ENCODE results near the gene MMEL1. TPM values are rescaled to one million over a fixed set of nuclear protein-coding genes. Genes with fewer than 3 reads are reported as not detected.

The MMEL1 gene
- total and polyA plus RNA-seq, 2 donors (not counting 1 experiment from before 2014, with no cell fraction given): 0.33 to 0.60 TPM

DNA sequence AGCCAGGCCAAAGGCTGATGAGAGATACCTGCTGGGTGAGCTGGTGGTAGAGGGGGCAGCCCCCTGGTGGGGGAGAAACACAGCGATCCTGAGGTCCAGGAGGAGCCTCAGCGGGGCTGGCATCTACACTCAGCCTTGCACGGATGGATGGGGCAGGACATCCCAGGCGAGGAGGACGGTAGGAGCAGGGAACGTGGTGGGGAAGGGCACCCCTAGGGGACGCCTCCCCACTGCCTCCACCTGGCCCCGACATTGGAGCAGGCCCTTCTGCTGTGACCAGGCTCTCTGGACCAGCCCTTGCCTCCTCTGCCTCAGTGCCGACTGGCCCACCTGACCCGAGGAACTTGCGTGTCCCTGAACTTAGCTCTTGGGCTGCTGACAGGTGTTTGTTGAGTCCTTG lies 6.4 kb upstream of the MMEL1 start:
- no peaks in the 10 kb centered on the region for H3K79me2 ChIP-seq (ENCODE audit: control insufficient read depth, insufficient read depth, low read length)
- H3K4me1 ChIP-seq (ENCODE audit: control insufficient read depth, extremely low read depth, insufficient read depth, low read length): peaks cover 2% of the 10 kb centered on the region
- H3K4me2 ChIP-seq (ENCODE audit: extremely low read depth, insufficient read depth, low read length): no peak overlapping the region
- no peak overlapping the region for H3K27ac ChIP-seq (ENCODE audit: insufficient read depth, low read length)
- H2AFZ ChIP-seq (ENCODE audit: low read length): no peak overlapping the region
- H3K9me3 ChIP-seq (ENCODE audit: control insufficient read depth, insufficient read depth, low read depth, low read length): no peaks in the 10 kb centered on the region
- H4K20me1 ChIP-seq (ENCODE audit: control insufficient read depth, extremely low read depth, insufficient read depth, low read length): no peaks in the 10 kb centered on the region
- no peak for DNase-seq (ENCODE audit: low read depth in 2 of 2)
- H3K9ac ChIP-seq (ENCODE audit: insufficient read depth, low read length): no peak overlapping the region
- H3K27me3 ChIP-seq (ENCODE audit: control insufficient read depth, insufficient read depth, low read length): no peaks in the 10 kb centered on the region
- no peak for TF ChIP-seq EZH2 (IDR thresholded peaks at IDR 0.05; ENCODE audit: low read length, missing control alignments)
- TF ChIP-seq, protein P1, sequence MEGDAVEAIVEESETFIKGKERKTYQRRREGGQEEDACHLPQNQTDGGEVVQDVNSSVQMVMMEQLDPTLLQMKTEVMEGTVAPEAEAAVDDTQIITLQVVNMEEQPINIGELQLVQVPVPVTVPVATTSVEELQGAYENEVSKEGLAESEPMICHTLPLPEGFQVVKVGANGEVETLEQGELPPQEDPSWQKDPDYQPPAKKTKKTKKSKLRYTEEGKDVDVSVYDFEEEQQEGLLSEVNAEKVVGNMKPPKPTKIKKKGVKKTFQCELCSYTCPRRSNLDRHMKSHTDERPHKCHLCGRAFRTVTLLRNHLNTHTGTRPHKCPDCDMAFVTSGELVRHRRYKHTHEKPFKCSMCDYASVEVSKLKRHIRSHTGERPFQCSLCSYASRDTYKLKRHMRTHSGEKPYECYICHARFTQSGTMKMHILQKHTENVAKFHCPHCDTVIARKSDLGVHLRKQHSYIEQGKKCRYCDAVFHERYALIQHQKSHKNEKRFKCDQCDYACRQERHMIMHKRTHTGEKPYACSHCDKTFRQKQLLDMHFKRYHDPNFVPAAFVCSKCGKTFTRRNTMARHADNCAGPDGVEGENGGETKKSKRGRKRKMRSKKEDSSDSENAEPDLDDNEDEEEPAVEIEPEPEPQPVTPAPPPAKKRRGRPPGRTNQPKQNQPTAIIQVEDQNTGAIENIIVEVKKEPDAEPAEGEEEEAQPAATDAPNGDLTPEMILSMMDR (conservative IDR thresholded peaks at IDR 0.05 in 1 of 2, IDR thresholded peaks at IDR 0.05 in 1 of 2; ENCODE audit: low read depth in 1 of 2, low read length in 2 of 2): no peak
- H3K36me3 ChIP-seq (ENCODE audit: control insufficient read depth, insufficient read depth, low read length): no peaks in the 10 kb centered on the region
- no peak overlapping the region for H3K4me3 ChIP-seq (replicated peaks in 1 of 4; ENCODE audit: control extremely low read depth in 1 of 4, insufficient read depth in 1 of 4, low read depth in 3 of 4, low read length in 4 of 4)

DNA sequence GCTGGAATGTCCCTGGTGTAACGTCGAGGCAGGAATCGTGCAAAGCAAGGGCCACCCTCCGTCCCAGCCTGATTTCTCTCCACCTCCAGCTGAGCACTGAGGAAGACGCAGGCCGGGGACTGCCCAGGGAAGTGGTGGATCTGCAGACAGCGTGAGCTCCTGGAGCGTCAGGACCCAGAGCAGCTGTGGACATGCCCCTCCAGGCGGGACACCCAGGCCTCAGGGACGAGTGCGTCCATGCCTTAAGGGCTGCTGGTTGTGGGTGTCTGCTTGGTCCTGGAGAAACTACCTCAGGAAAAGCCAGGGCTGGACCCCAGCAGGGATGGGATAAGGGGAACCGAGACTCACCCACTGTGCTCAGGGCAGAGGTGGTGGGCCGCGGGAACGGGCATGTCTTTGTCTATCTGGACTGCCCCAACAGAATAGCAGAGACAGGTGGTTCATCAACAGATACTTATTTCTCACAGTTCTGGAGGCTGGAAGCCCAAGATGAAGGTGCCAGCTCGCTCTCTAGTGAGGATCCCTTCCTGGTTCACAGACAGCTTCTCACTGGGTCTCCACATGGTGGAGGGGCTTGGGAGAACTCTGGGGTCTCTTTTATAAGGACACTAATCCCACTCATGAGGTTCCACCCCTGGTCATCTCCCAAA lies 5.8 kb upstream of the MMEL1 start:
- Histone ChIP-seq H3K4me1 (ENCODE audit: control insufficient read depth, extremely low read depth, insufficient read depth, low read length) (peaks cover 2% of the 10 kb centered on the region), H3K9ac (ENCODE audit: insufficient read depth, low read length) (no peak overlapping the region), H3K79me2 (ENCODE audit: control insufficient read depth, insufficient read depth, low read length) (no peaks in the 10 kb centered on the region), H3K4me3 (replicated peaks in 1 of 4; ENCODE audit: control extremely low read depth in 1 of 4, insufficient read depth in 1 of 4, low read depth in 3 of 4, low read length in 4 of 4) (no peak overlapping the region), H2AFZ (ENCODE audit: low read length) (no peak overlapping the region), H3K4me2 (ENCODE audit: extremely low read depth, insufficient read depth, low read length) (no peak overlapping the region), H3K27me3 (ENCODE audit: control insufficient read depth, insufficient read depth, low read length) (no peaks in the 10 kb centered on the region), H3K9me3 (ENCODE audit: control insufficient read depth, insufficient read depth, low read depth, low read length) (no peaks in the 10 kb centered on the region), H4K20me1 (ENCODE audit: control insufficient read depth, extremely low read depth, insufficient read depth, low read length) (no peaks in the 10 kb centered on the region), H3K36me3 (ENCODE audit: control insufficient read depth, insufficient read depth, low read length) (no peaks in the 10 kb centered on the region), H3K27ac (ENCODE audit: insufficient read depth, low read length) (no peak overlapping the region)
- TF ChIP-seq EZH2 (IDR thresholded peaks at IDR 0.05; ENCODE audit: low read length, missing control alignments): no peak
- DNase-seq (ENCODE audit: low read depth in 2 of 2): no peak

DNA sequence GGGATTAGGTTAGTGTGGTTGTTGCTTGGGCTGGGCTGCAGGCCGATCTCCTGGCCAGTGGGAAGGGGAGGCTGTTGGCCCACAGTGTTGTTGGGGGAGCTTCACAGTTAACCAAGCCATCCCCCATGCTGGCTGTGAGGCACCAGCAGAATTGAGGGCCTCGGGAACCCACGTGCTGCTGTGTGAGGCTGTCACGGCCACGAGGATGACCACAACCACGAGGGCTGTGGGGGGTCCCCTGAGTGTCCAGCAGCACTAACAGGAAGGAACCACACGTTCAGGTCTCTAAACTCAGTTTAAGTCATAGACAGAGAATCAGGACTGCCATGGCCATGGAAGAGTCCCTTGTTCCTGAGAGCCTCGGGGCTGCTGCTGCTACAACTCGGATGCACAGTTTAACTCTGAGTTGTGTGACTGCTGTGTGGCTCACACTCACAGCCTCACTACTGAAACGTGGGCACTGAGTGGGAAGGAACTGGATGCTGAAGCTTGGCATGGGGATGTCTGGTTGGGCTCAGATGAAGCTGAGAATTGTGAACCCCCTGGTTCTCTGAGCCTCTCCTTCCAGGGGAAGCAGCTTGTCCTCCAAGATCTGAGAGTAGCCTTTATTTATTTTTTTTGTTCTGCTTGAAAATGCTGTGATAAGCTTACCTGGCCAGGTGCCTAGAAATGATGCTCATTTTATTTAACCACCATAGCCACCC lies 4.8 kb upstream of the MMEL1 start:
- no peak overlapping the region for H2AFZ ChIP-seq (ENCODE audit: low read length)
- TF ChIP-seq, protein P1 (conservative IDR thresholded peaks at IDR 0.05 in 1 of 2, IDR thresholded peaks at IDR 0.05 in 1 of 2; ENCODE audit: low read depth in 1 of 2, low read length in 2 of 2): no peak
- TF ChIP-seq EZH2 (IDR thresholded peaks at IDR 0.05; ENCODE audit: low read length, missing control alignments): no peak
- no peak for DNase-seq (ENCODE audit: low read depth in 2 of 2)

More for the DNA sequence above, 4.8 kb upstream of the MMEL1 start:
- no peaks in the 10 kb centered on the region for H3K36me3 ChIP-seq (ENCODE audit: control insufficient read depth, insufficient read depth, low read length)
- H3K4me1 ChIP-seq (ENCODE audit: control insufficient read depth, extremely low read depth, insufficient read depth, low read length): peaks cover 2% of the 10 kb centered on the region
- H3K9me3 ChIP-seq (ENCODE audit: control insufficient read depth, insufficient read depth, low read depth, low read length): no peaks in the 10 kb centered on the region
- no peak overlapping the region for H3K9ac ChIP-seq (ENCODE audit: insufficient read depth, low read length)
- H3K27me3 ChIP-seq (ENCODE audit: control insufficient read depth, insufficient read depth, low read length): no peaks in the 10 kb centered on the region
- H3K27ac ChIP-seq (ENCODE audit: insufficient read depth, low read length): no peak overlapping the region
- no peaks in the 10 kb centered on the region for H3K79me2 ChIP-seq (ENCODE audit: control insufficient read depth, insufficient read depth, low read length)
- no peak overlapping the region for H3K4me2 ChIP-seq (ENCODE audit: extremely low read depth, insufficient read depth, low read length)
- no peak overlapping the region for H3K4me3 ChIP-seq (replicated peaks in 1 of 4; ENCODE audit: control extremely low read depth in 1 of 4, insufficient read depth in 1 of 4, low read depth in 3 of 4, low read length in 4 of 4)
- no peaks in the 10 kb centered on the region for H4K20me1 ChIP-seq (ENCODE audit: control insufficient read depth, extremely low read depth, insufficient read depth, low read length)

Data from fibroblast of lung (primary cell).